G401.6 (cell line): ENCODE data around the gene SLC9C1.
"Not testable (repeated sequence)": the region's sequence is repeated elsewhere in the genome, so short reads cannot be mapped to it uniquely, and the experiment has no call there.

Experiments
- FAIRE-seq: peaks from 2 replicates; lab custom pipeline; 2012; peaks lifted over from hg19 to GRCh38; lab: Jason Lieb, UNC

Gene SLC9C1

GRCh38 chr3:112187300-112187699 is 106.7 kb downstream of the SLC9C1 start:
- no peak for FAIRE-seq

DNA sequence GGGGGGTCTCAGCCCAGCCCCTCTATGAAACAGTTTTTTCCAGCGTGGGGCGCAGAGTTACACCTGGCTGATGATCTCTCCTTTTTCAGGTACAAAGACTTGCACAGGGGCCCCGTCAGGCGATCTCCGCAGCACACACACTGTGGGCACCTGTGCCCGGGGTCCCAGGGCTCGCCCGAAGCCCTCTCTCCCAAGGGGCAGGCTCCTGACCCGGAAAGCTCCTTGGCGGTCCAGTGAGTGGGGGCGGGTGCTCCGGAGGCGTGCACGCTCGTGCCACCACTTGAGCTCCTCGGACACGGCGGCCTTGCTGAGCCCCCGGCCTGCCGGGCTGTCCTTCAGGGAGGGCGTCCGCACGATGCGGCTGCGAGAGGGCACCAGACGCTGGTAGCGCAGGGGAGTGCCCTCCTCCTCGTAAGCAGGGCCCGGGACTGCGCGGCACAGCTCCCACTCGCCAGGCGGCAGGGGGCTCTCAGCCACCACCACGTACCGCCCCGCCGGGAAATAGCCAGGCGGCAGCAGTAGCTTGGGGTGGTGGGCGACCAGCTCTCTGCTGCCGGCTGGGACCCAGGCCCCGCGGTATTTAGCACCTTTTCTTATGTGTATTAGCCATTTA is 108.5 kb downstream of the SLC9C1 start:
- FAIRE-seq, result not testable (repeated sequence)

DNA sequence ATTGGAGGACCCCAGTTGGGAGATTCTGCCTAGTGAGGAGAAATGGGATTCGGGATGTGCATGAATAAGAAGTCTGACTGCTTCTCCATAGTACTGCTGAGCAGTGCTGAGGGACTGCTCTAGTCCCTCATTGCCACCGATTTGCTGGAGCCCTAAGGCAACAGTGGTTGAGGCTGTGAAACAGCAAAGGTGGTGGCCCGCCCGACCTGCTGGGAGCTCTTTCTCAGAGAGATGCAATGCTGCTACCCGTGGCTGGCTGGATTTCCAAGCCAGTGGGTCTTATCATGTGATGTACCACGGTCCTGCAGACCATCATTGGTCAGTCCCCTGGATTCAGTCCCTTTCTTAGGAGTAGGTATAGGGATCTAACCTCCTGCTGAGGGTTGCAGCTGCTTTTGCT is 118.4 kb downstream of the SLC9C1 start:
- FAIRE-seq, result no peak

DNA sequence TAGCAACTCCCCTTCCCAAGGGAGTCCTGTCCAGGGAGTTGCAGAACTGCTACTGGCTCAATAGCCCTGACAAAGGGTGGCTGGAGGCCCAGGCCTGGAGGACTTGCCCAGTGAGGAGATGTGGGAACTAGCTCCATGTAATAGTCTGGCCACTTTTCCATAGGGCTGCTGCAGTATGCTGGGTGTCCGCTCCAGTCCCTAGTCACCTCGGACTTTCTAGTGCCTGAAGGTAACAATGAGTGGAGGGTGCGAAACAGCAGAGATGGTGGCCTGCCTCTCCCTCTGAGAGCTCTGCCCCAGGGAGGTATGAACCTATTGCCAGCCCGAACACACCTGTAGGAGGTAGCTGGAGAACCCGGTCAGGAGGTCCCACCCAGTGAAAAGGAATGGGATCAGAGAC is 119.0 kb downstream of the SLC9C1 start:
- no peak for FAIRE-seq

GRCh38 chr3:112171144-112171543 is 122.9 kb downstream of the SLC9C1 start:
- FAIRE-seq, result no peak

- no peak for FAIRE-seq
These were observed 124.0 kb downstream of the SLC9C1 start for GRCh38 chr3:112170046-112170445.

DNA sequence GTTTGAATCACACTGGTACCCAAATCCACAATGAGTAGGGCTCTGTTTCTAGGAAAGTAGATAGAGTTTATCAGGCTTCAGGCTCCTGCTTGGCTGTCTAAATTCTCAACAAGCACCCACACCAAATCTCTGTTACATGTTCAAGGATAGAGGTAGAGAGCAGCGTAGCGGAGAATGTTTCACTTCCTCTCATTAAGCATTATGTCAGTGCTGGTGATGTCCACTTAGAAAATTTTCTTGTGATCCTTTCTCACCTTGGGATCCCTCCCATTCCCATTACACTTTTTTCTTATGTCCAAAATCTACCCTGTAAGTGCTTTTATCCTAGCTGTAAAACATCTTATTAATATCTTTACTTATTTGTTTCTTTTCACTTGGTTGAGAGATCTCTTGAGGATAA is 126.3 kb downstream of the SLC9C1 start:
- no peak for FAIRE-seq

DNA sequence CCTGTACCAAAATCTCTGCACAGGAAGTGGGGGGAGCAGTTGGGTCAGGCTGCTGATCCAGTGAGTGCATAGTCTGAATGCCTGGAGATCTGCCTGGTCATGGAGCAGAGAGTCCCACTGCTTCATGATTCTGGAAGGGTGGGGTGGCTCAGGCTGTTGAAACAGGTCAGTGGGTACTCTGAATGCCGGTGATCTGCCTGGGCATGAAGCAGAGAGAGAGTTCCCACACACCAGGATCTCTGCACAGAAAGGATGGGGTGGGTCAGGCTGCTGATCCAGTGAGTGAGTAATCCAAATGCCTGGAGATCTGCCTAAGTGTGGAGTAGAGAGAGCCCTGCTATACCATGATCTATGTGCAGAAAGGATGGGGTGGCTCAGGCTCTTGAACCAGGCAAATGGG is 144.9 kb downstream of the SLC9C1 start:
- no peak for FAIRE-seq

GRCh38 chr3:112143689-112144088 is 150.3 kb downstream of the SLC9C1 start:
- no peak for FAIRE-seq

- no peak for FAIRE-seq
These were observed 150.8 kb downstream of the SLC9C1 start for GRCh38 chr3:112143251-112143650.

GRCh38 chr3:112141293-112141692 is 152.7 kb downstream of the SLC9C1 start:
- FAIRE-seq, result no peak

DNA sequence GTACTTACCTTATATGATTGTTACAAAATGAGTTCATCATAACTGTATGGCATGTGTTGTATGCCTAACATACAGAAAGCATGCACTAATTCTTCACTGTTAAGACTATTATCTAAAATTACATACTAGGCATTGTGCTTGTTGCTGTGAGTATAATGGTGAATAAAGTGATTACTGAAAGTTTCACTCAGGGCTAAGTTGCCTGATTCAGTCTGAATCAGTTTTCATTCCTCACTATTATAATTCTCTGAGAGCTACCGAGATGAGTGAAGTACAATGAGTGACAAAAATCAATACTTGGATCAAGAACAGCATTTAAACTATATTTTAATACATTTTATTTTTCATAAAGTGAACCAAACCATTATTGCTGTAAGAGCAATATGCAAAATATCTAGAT is 153.4 kb downstream of the SLC9C1 start:
- FAIRE-seq, result no peak

GRCh38 chr3:112138219-112138969 is 155.6 kb downstream of the SLC9C1 start:
- no peak for FAIRE-seq

- FAIRE-seq, result no peak
These were observed 156.2 kb downstream of the SLC9C1 start for GRCh38 chr3:112137781-112138180.

DNA sequence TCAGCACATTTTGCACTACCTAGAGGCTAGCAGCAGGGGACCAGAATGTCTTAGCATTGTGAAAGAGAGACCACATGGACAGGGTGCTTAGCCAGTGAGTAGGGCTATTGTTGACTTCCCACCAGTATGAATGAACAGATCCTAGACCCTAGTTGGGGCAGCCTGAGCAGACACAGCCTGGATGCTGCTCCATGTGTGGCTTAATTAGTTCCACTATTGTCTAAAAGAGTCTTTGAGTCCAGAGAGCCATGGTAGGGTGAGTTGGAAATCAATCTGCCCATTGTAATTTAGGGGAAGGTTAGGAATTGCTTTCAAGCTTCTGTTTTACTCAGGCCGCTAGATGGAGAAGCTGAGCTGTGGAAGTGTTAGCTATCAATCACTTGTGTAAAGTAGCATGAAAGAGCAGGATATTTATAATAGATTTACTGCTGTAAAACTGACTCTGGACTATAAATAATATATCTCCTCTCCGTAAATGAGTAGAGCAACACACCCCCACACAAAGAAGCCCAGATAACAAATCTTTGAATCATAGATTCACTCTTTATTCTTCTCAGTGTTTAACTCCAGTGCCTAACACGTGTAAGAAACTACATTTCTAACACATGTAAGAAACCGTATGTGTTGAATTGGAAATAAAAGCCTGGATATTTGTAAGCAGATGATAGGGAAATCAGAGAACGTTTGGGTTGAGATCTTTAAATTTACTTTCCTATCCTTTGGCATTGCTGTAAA is 156.9 kb downstream of the SLC9C1 start:
- FAIRE-seq, result no peak

DNA sequence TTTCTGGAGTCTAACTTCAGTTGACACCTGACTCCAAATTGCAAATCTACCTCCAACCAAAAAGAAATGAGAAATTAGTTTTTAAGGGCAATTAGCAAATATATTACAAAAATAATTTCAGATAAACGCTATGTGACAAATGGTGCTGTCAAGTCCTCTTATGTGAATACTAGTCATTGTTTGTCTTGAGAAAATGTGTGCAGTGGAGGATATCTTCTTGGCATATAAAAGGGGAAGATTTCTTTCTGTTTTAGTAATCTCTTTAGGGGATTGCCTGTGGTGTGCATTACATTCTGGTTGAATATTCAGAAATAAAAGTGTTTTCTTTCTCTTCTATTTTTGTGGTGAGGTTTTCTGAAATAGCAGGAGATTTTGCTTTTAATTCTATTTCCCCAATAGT is 158.0 kb downstream of the SLC9C1 start:
- no peak for FAIRE-seq

GRCh38 chr3:112134335-112135124 is 159.5 kb downstream of the SLC9C1 start:
- FAIRE-seq, result no peak

- no peak for FAIRE-seq
These were observed 160.2 kb downstream of the SLC9C1 start for GRCh38 chr3:112133626-112134334.

- FAIRE-seq, result no peak
These were observed 161.0 kb downstream of the SLC9C1 start, which contains the start of gene GCSAM for GRCh38 chr3:112132975-112133448. GCSAM (minus strand) TSS chr3:112133248; CDS start chr3:112133120, 128 bp downstream.

GRCh38 chr3:112132554-112132953 is 161.5 kb downstream of the SLC9C1 start:
- FAIRE-seq, result no peak

- no peak for FAIRE-seq
These were observed 161.9 kb downstream of the SLC9C1 start for GRCh38 chr3:112132088-112132487.

GRCh38 chr3:112131111-112131510 is 162.9 kb downstream of the SLC9C1 start:
- no peak for FAIRE-seq
